ENCODE results near the gene WDR82. TPM values are rescaled to one million over a fixed set of nuclear protein-coding genes. Genes with fewer than 3 reads are reported as not detected.

Gene WDR82
- total and polyA plus RNA-seq, 2 of the 8 experiments (the other 6 are each of a cell fraction or from before 2014, with no cell fraction given), result 33.5 to 82.7 TPM

- TF ChIP-seq CHD7 (IDR thresholded peaks at IDR 0.05; ENCODE audit: insufficient replicate concordance, low read length) (no peak), BCL11A (IDR thresholded peaks at IDR 0.05; ENCODE audit: low read depth in 2 of 2, low read length in 2 of 2) (no peak), BRCA1 (IDR thresholded peaks at IDR 0.05; ENCODE audit: low read depth, low read length) (no peak), RXRA (IDR thresholded peaks at IDR 0.05; ENCODE audit: insufficient read depth, low read depth, low read length) (no peak), SP2 (IDR thresholded peaks at IDR 0.05; ENCODE audit: low read length) (no peak), FOSL1 (IDR thresholded peaks at IDR 0.05; ENCODE audit: insufficient read depth, low read depth, low read length) (no peak), GABPA (IDR thresholded peaks at IDR 0.05; ENCODE audit: borderline replicate concordance, insufficient read depth, low read length) (no peak), CEBPB (IDR thresholded peaks at IDR 0.05; ENCODE audit: low read depth, low read length) (no peak), POLR2A (IDR thresholded peaks at IDR 0.05; ENCODE audit: control extremely low read depth in 1 of 2, low read depth in 2 of 2, low read length in 2 of 2) (no peak), NRF1 (IDR thresholded peaks at IDR 0.05; ENCODE audit: low read depth, low read length) (no peak), HDAC2 (IDR thresholded peaks at IDR 0.05; ENCODE audit: borderline replicate concordance in 1 of 2, low read depth in 2 of 2, low read length in 2 of 2) (no peak), POLR2AphosphoS5 (IDR thresholded peaks at IDR 0.05; ENCODE audit: low read depth, low read length) (no peak), TCF12 (IDR thresholded peaks at IDR 0.05; ENCODE audit: low read depth, low read length) (no peak)
Measured at GRCh38 chr3:52218454-52218853, 60.0 kb downstream of the WDR82 start (continued).
